ENCODE data around the gene CDCA7.

DNA sequence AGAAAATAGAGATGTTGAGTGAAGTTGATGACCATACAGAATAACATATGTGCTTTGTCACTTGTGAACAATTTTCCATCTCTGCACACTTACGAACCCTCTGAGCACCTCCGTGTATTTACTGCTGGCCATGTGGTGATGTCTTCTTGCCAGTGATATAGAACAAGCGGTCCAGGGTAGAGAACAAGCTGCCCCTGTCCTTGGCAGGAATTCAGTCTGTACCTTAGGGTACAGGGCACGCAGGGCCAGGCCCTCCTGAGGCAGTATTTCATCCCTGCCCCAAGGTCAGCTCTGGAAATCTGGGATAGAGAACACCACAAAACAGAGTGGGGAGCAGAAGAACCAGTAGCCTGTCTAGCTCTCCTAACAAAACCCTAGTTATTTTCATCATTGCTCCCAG lies 44.6 kb downstream of the CDCA7 start:
- TF ChIP-seq POLR2A (IDR thresholded peaks at IDR 0.05), result no peak
- TF ChIP-seq, protein P1, sequence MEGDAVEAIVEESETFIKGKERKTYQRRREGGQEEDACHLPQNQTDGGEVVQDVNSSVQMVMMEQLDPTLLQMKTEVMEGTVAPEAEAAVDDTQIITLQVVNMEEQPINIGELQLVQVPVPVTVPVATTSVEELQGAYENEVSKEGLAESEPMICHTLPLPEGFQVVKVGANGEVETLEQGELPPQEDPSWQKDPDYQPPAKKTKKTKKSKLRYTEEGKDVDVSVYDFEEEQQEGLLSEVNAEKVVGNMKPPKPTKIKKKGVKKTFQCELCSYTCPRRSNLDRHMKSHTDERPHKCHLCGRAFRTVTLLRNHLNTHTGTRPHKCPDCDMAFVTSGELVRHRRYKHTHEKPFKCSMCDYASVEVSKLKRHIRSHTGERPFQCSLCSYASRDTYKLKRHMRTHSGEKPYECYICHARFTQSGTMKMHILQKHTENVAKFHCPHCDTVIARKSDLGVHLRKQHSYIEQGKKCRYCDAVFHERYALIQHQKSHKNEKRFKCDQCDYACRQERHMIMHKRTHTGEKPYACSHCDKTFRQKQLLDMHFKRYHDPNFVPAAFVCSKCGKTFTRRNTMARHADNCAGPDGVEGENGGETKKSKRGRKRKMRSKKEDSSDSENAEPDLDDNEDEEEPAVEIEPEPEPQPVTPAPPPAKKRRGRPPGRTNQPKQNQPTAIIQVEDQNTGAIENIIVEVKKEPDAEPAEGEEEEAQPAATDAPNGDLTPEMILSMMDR (IDR thresholded peaks at IDR 0.05 in 4 of 5, conservative IDR thresholded peaks at IDR 0.05 in 1 of 5), result no peak
